Astrocyte (in vitro differentiated cells and primary cell): Measurements from ENCODE around the gene TNXB.

Source experiments
- EZH2 ChIP-seq: IDR thresholded peaks from 2 replicates; pipeline ENCODE4 v1.6.1; 2012; ENCODE audit warnings: mild to moderate bottlenecking, low read length, inconsistent platforms; ENCODE audit not compliant: insufficient read depth
- TF ChIP-seq, protein P1 (sequence below): IDR thresholded peaks from 2 replicates; pipeline ENCODE4 v1.5.1; 2011; ENCODE audit warnings: low read depth, mild to moderate bottlenecking, inconsistent platforms, low read length, moderate library complexity; ENCODE audit not compliant: insufficient read depth

DNA sequence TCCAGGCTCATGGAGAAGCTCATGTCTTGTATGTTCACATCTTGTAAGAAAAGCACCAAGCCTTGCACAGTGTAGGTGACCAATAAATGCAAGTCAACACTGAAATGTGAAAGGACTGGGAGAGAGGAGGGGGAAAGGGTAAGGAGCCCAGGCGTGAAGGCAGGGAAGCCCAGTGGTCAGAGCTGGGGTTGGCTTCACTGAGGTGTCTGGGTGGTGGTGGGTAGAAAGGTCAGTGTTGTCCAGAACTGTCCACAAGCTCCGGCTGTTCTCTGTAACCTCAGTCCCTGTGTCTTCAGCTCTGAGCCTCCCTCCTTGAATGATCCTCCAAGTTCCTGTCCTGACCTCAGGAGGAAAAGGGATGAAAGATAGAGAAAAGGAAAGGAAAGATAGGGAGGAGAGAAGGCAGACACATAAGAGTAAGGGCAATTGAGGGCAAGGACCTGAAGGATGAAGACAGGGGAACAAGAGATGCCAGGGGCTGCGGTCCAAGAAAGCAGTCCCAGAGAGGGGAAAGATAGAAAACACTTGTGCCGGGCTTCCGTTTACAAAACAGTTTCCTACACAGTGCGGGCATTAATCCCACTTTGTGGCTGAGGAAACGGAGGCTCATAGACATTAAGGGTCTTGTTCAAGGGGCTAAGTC, 2.4 kb upstream of the TNXB start:
- TF ChIP-seq, protein P1, sequence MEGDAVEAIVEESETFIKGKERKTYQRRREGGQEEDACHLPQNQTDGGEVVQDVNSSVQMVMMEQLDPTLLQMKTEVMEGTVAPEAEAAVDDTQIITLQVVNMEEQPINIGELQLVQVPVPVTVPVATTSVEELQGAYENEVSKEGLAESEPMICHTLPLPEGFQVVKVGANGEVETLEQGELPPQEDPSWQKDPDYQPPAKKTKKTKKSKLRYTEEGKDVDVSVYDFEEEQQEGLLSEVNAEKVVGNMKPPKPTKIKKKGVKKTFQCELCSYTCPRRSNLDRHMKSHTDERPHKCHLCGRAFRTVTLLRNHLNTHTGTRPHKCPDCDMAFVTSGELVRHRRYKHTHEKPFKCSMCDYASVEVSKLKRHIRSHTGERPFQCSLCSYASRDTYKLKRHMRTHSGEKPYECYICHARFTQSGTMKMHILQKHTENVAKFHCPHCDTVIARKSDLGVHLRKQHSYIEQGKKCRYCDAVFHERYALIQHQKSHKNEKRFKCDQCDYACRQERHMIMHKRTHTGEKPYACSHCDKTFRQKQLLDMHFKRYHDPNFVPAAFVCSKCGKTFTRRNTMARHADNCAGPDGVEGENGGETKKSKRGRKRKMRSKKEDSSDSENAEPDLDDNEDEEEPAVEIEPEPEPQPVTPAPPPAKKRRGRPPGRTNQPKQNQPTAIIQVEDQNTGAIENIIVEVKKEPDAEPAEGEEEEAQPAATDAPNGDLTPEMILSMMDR: no peak
- no peak for TF ChIP-seq EZH2
